HEK293 (cell line): ENCODE measurements around the gene MAGI1.

ENCODE experiments used
- CTCF ChIA-PET: fragments of 350-600 bp; formaldehyde crosslinking; extraction: SDS; loops from one replicate; lab custom pipeline; 2021; ENCODE audit warnings: antibody characterized with exemption; lab: Yijun Ruan, JAX
- POLR2A ChIA-PET: fragments of 300-600 bp; formaldehyde crosslinking; extraction: SDS; loops from one replicate; lab custom pipeline; 2020; ENCODE audit warnings: antibody characterized with exemption, inconsistent platforms; lab: Yijun Ruan, JAX
- H3K27ac ChIP-seq: fragments of 200-500 bp; sonication (Bioruptor generic); 2 replicates; pipeline ENCODE4 v1.5.1; 2014; ENCODE audit warnings: low read depth, low read length, control low read depth, inconsistent platforms; ENCODE audit errors: extremely low read depth
- H3K36me3 ChIP-seq, 2 experiments: fragments of 200-500 bp in 1 of 2; sonication (Bioruptor generic) in 1 of 2; 1 replicate in 1 of 2; 2 replicates in 1 of 2; pipeline ENCODE4 v1.5.1; 2014 to 2017; ENCODE audit warnings: inconsistent platforms in 2 of 2, low read length in 2 of 2; ENCODE audit not compliant: control insufficient read depth in 2 of 2, insufficient read depth in 1 of 2
- H3K4me1 ChIP-seq: fragments of 200-500 bp; sonication (Bioruptor generic); 2 replicates; pipeline ENCODE4 v1.5.1; 2014; ENCODE audit warnings: mild to moderate bottlenecking, low read length, inconsistent platforms; ENCODE audit not compliant: control insufficient read depth, insufficient read depth
- H3K4me3 ChIP-seq: 2 replicates; pipeline ENCODE4 v1.5.1; 2011; ENCODE audit warnings: low read depth, mild to moderate bottlenecking, control low read depth, low read length, moderate library complexity
- H3K9me3 ChIP-seq: fragments of 200-500 bp; sonication (Bioruptor generic); 2 replicates; pipeline ENCODE4 v1.5.1; 2014; ENCODE audit warnings: low read depth, low read length, inconsistent platforms; ENCODE audit not compliant: control insufficient read depth, insufficient read depth
- SP7 ChIP-seq: fragments of 450-650 bp; formaldehyde crosslinking; IDR thresholded peaks from 2 replicates; pipeline ENCODE4 v1.5.1; 2016; ENCODE audit warnings: missing biosample characterization, missing genetic modification characterization
- ZBTB44 ChIP-seq: fragments of 450-650 bp; IDR thresholded peaks from 2 replicates; pipeline ENCODE4 v1.5.1; 2018; ENCODE audit warnings: missing biosample characterization, mild to moderate bottlenecking, missing genetic modification characterization
- ZFP69B ChIP-seq: fragments of 450-650 bp; formaldehyde crosslinking; IDR thresholded peaks from 2 replicates; pipeline ENCODE4 v1.5.1; 2016; ENCODE audit warnings: missing biosample characterization, missing genetic modification characterization
- ZNF214 ChIP-seq: fragments of 450-650 bp; formaldehyde crosslinking; IDR thresholded peaks from 2 replicates; pipeline ENCODE4 v1.5.1; 2017; ENCODE audit warnings: missing biosample characterization, mild to moderate bottlenecking, missing genetic modification characterization, borderline replicate concordance
- ZNF26 ChIP-seq: fragments of 450-650 bp; formaldehyde crosslinking; IDR thresholded peaks from 2 replicates; pipeline ENCODE4 v1.5.1; 2016; ENCODE audit warnings: missing biosample characterization, missing genetic modification characterization
- ZNF311 ChIP-seq: fragments of 450-650 bp; formaldehyde crosslinking; IDR thresholded peaks from 2 replicates; pipeline ENCODE4 v1.5.1; 2017; ENCODE audit warnings: missing biosample characterization, missing genetic modification characterization, borderline replicate concordance
- ZNF324 ChIP-seq: fragments of 450-650 bp; formaldehyde crosslinking; IDR thresholded peaks from 2 replicates; pipeline ENCODE4 v1.5.1; 2016; ENCODE audit warnings: missing biosample characterization, missing genetic modification characterization
- ZNF335 ChIP-seq: fragments of 450-650 bp; formaldehyde crosslinking; conservative IDR thresholded peaks from 2 replicates; pipeline ENCODE4 v1.5.1; 2016; ENCODE audit warnings: missing biosample characterization, missing genetic modification characterization
- ZNF521 ChIP-seq: fragments of 450-650 bp; formaldehyde crosslinking; IDR thresholded peaks from 2 replicates; pipeline ENCODE4 v1.5.1; 2017; ENCODE audit warnings: missing biosample characterization, mild to moderate bottlenecking, missing genetic modification characterization
- ZNF544 ChIP-seq: fragments of 450-650 bp; formaldehyde crosslinking; IDR thresholded peaks from 2 replicates; pipeline ENCODE4 v1.5.0; 2017; ENCODE audit warnings: missing biosample characterization, missing genetic modification characterization
- ZNF555 ChIP-seq: fragments of 450-650 bp; formaldehyde crosslinking; conservative IDR thresholded peaks from 2 replicates; pipeline ENCODE4 v1.5.1; 2017; ENCODE audit warnings: missing biosample characterization, mild to moderate bottlenecking, missing genetic modification characterization, inconsistent platforms
- ZNF558 ChIP-seq: fragments of 450-650 bp; formaldehyde crosslinking; IDR thresholded peaks from 2 replicates; pipeline ENCODE4 v1.5.1; 2016; ENCODE audit warnings: missing biosample characterization, missing genetic modification characterization
- ZNF585B ChIP-seq: fragments of 450-650 bp; formaldehyde crosslinking; IDR thresholded peaks from 2 replicates; pipeline ENCODE4 v1.5.1; 2016; ENCODE audit warnings: missing biosample characterization, missing genetic modification characterization
- ZNF596 ChIP-seq: fragments of 450-650 bp; IDR thresholded peaks from 2 replicates; pipeline ENCODE4 v1.5.0; 2018; ENCODE audit warnings: missing biosample characterization, mild to moderate bottlenecking, missing genetic modification characterization, moderate library complexity
- ZNF624 ChIP-seq: fragments of 450-650 bp; formaldehyde crosslinking; IDR thresholded peaks from 2 replicates; pipeline ENCODE4 v1.5.1; 2017; ENCODE audit warnings: missing biosample characterization, missing genetic modification characterization
- ZNF629 ChIP-seq: fragments of 450-650 bp; formaldehyde crosslinking; IDR thresholded peaks from 2 replicates; pipeline ENCODE4 v1.5.1; 2017; ENCODE audit warnings: missing biosample characterization, missing genetic modification characterization
- ZNF843 ChIP-seq: fragments of 450-650 bp; formaldehyde crosslinking; IDR thresholded peaks from 2 replicates; pipeline ENCODE4 v1.5.1; 2016; ENCODE audit warnings: missing biosample characterization, missing genetic modification characterization
- TF ChIP-seq, protein P1 (sequence below): fragments of 450-650 bp; formaldehyde crosslinking; IDR thresholded peaks from 2 replicates; pipeline ENCODE4 v1.5.1; 2016; ENCODE audit warnings: missing biosample characterization, missing genetic modification characterization, borderline replicate concordance
- TF ChIP-seq, protein P2 (sequence below): fragments of 450-650 bp; formaldehyde crosslinking; IDR thresholded peaks from 2 replicates; pipeline ENCODE4 v1.5.1; 2016; ENCODE audit warnings: missing biosample characterization, missing genetic modification characterization

The MAGI1 gene

DNA sequence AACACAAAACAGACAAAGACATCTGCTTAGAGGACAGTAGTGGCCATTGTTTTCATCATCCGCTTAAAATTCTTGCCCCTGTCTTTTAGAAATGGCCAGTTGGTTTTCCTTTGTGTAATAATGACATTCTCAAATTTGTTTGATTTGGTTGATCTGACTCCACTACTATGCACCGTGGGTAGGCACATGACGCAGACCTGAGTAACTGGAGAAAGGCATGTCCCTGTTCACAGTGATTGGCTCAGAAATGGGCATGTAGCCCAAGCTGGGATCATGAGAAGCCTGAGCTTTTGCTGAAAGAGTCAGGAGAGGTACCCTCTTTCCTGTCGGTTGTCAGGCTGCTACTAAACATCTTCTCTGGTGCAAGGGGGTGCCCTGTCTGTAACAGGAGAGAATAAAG lies 36.6 kb upstream of the MAGI1 start:
- Histone ChIP-seq H3K27ac (no peak overlapping the region), H3K36me3 (no peaks in the 10 kb centered on the region)
- TF ChIP-seq ZNF624 (tag by site-specific recombination) (no peak), ZBTB44 (tag by site-specific recombination) (no peak), ZNF214 (tag by site-specific recombination) (no peak), ZFP69B (tag by site-specific recombination) (no peak)
- TF ChIP-seq, protein P1, sequence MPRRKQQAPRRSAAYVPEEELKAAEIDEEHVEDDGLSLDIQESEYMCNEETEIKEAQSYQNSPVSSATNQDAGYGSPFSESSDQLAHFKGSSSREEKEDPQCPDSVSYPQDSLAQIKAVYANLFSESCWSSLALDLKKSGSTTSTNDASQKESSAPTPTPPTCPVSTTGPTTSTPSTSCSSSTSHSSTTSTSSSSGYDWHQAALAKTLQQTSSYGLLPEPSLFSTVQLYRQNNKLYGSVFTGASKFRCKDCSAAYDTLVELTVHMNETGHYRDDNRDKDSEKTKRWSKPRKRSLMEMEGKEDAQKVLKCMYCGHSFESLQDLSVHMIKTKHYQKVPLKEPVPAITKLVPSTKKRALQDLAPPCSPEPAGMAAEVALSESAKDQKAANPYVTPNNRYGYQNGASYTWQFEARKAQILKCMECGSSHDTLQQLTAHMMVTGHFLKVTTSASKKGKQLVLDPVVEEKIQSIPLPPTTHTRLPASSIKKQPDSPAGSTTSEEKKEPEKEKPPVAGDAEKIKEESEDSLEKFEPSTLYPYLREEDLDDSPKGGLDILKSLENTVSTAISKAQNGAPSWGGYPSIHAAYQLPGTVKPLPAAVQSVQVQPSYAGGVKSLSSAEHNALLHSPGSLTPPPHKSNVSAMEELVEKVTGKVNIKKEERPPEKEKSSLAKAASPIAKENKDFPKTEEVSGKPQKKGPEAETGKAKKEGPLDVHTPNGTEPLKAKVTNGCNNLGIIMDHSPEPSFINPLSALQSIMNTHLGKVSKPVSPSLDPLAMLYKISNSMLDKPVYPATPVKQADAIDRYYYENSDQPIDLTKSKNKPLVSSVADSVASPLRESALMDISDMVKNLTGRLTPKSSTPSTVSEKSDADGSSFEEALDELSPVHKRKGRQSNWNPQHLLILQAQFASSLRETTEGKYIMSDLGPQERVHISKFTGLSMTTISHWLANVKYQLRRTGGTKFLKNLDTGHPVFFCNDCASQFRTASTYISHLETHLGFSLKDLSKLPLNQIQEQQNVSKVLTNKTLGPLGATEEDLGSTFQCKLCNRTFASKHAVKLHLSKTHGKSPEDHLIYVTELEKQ = no peak
- TF ChIP-seq, all 188 proteins: peak for 0
- Histone ChIP-seq H3K4me1 (no peaks in the 10 kb centered on the region), H3K9me3 (no peaks in the 10 kb centered on the region), H3K4me3 (no peak overlapping the region)
- ChIA-PET CTCF (interaction anchor here (0.7 kb wide), 1 partner anchor 15 kb away, joined by 3 read pairs; no protein-coding TSS in a partner anchor), POLR2A (no interaction called here)

GRCh38 chr3:66073464-66074141 lies 34.9 kb upstream of the MAGI1 start:
- Histone ChIP-seq H3K4me1 (no peaks in the 10 kb centered on the region), H3K9me3 (no peaks in the 10 kb centered on the region), H3K27ac (no peak overlapping the region), H3K36me3 (no peaks in the 10 kb centered on the region), H3K4me3 (no peak overlapping the region)
- ChIA-PET POLR2A (no interaction called here), CTCF (no interaction called here)
- no peak for TF ChIP-seq ZNF596 (tag by site-specific recombination)
- no peak for TF ChIP-seq SP7
- no peak for TF ChIP-seq ZNF629 (tag by site-specific recombination)
- TF ChIP-seq, protein P2, sequence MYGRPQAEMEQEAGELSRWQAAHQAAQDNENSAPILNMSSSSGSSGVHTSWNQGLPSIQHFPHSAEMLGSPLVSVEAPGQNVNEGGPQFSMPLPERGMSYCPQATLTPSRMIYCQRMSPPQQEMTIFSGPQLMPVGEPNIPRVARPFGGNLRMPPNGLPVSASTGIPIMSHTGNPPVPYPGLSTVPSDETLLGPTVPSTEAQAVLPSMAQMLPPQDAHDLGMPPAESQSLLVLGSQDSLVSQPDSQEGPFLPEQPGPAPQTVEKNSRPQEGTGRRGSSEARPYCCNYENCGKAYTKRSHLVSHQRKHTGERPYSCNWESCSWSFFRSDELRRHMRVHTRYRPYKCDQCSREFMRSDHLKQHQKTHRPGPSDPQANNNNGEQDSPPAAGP (tag by site-specific recombination) = no peak
- TF ChIP-seq ZNF555 (tag by site-specific recombination) = no peak
- TF ChIP-seq ZNF544 = no peak
- no peak for TF ChIP-seq ZNF311 (tag by site-specific recombination)
- no peak for TF ChIP-seq ZNF843 (tag by site-specific recombination)
- no peak for TF ChIP-seq ZNF585B (tag by site-specific recombination)
- no peak for TF ChIP-seq ZNF324
- no peak for TF ChIP-seq ZNF558 (tag by site-specific recombination)
- no peak for TF ChIP-seq ZNF521 (tag by site-specific recombination)
- no peak for TF ChIP-seq ZNF335
- TF ChIP-seq ZNF26 (tag by site-specific recombination) = no peak
